Effector memory CD4-positive, alpha-beta T cell (primary cell): ENCODE data around the gene STAB2.

Experiments
- DNase-seq, 3 donors: peaks; one replicate each; pipeline ENCODE4 v3.0.0-alpha.2; 2020
- H3K27ac ChIP-seq: 2 replicates; pipeline ENCODE4 v1.7.0; 2013; ENCODE audit warnings: mild to moderate bottlenecking, low read length, moderate library complexity; ENCODE audit not compliant: insufficient read depth, poor library complexity, severe bottlenecking
- H3K27me3 ChIP-seq: replicated peaks from 2 replicates; pipeline ENCODE4 v1.7.0; 2013; ENCODE audit warnings: mild to moderate bottlenecking, low read length; ENCODE audit not compliant: insufficient read depth, control insufficient read depth, poor library complexity, severe bottlenecking
- H3K36me3 ChIP-seq: 2 replicates; pipeline ENCODE4 v1.7.0; 2013; ENCODE audit warnings: mild to moderate bottlenecking, low read length, moderate library complexity; ENCODE audit not compliant: control insufficient read depth, insufficient read depth
- H3K4me1 ChIP-seq: 2 replicates; pipeline ENCODE4 v1.7.0; 2013; ENCODE audit warnings: low read length, mild to moderate bottlenecking; ENCODE audit not compliant: control insufficient read depth, insufficient read depth, poor library complexity, severe bottlenecking
- H3K4me3 ChIP-seq: 2 replicates; pipeline ENCODE4 v1.7.0; 2013; ENCODE audit warnings: low read length, low read depth, mild to moderate bottlenecking; ENCODE audit not compliant: insufficient read depth, poor library complexity, severe bottlenecking
- H3K9me3 ChIP-seq: 2 replicates; pipeline ENCODE4 v1.7.0; 2013; ENCODE audit warnings: mild to moderate bottlenecking, low read length, moderate library complexity; ENCODE audit not compliant: control insufficient read depth

Gene STAB2

GRCh38 chr12:103780093-103780440 is 193.0 kb downstream of the STAB2 start:
- Histone ChIP-seq H3K9me3 (no peaks in the 10 kb centered on the region), H3K4me1 (no peaks in the 10 kb centered on the region), H3K4me3 (no peak overlapping the region), H3K27ac (no peak overlapping the region), H3K36me3 (peaks cover 10% of the 10 kb centered on the region), H3K27me3 (no peaks in the 10 kb centered on the region)
- DNase-seq = no peak

GRCh38 chr12:103780992-103781391 is 193.9 kb downstream of the STAB2 start:
- Histone ChIP-seq H3K36me3 (peaks cover 10% of the 10 kb centered on the region), H3K4me3 (no peak overlapping the region), H3K9me3 (no peaks in the 10 kb centered on the region), H3K27ac (no peak overlapping the region), H3K4me1 (no peaks in the 10 kb centered on the region), H3K27me3 (no peaks in the 10 kb centered on the region)
- no peak for DNase-seq

GRCh38 chr12:103782399-103782798 is 195.3 kb downstream of the STAB2 start:
- Histone ChIP-seq H3K27ac (no peak overlapping the region), H3K9me3 (no peaks in the 10 kb centered on the region), H3K36me3 (peaks cover 5% of the 10 kb centered on the region), H3K4me3 (no peak overlapping the region), H3K4me1 (no peaks in the 10 kb centered on the region), H3K27me3 (no peaks in the 10 kb centered on the region)
- no peak for DNase-seq

DNA sequence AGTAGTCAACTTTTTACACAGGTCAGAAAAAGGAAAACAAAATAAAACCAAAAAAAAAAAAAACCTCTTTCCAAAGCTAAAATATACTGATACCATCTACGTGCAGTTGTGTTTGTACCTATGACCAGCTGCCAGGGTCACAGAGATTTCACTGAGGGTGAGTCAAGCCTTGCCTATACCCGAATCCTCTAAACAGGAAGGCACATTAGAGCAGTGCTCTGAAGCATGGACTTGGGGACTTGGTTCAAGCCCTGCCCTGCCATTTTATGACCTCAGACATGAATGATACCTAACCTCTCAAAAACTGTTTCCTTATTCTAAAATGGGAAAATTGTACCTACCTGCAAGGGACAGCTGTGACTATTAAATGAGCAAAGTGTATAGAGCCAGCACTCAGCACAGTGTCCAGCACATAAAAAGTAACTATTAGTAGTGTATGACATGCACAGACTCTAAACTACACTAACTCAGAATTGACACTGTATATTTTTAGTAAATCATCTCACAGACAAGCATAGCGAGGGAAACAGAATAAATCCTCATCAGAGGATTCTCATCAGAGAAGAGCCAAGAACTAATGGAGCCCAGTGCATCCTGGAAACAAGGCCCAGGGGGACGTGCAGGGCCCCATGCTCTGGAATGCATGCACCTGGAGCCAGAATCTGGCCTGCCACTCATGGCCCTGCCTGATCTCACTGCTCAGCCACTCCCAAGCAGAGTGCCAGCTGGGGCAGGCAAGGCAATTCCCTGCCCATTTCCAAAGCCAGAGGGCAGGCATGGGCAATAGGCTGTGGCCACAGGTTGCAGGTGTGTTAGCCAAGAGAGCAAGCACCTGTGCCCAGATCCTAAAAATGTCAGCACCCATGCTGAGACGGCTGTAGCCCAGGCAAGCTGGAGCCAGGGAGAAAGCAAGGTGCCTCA is 196.9 kb downstream of the STAB2 start:
- H3K36me3 ChIP-seq = peaks cover 5% of the 10 kb centered on the region
- no peak overlapping the region for H3K27ac ChIP-seq

GRCh38 chr12:103785243-103786031 is 198.4 kb downstream of the STAB2 start:
- H3K4me1 ChIP-seq = no peaks in the 10 kb centered on the region
- no peaks in the 10 kb centered on the region for H3K9me3 ChIP-seq
- H3K36me3 ChIP-seq = no peaks in the 10 kb centered on the region
- DNase-seq = no peak
- no peak overlapping the region for H3K4me3 ChIP-seq
- no peaks in the 10 kb centered on the region for H3K27me3 ChIP-seq
- H3K27ac ChIP-seq = no peak overlapping the region

More for the DNA sequence above, 196.9 kb downstream of the STAB2 start:
- Histone ChIP-seq H3K27me3 (no peaks in the 10 kb centered on the region), H3K9me3 (no peaks in the 10 kb centered on the region), H3K4me3 (no peak overlapping the region), H3K4me1 (no peaks in the 10 kb centered on the region)
- no peak for DNase-seq

GRCh38 chr12:103786201-103786600 is 199.1 kb downstream of the STAB2 start:
- no peaks in the 10 kb centered on the region for H3K27me3 ChIP-seq
- DNase-seq = no peak
- H3K9me3 ChIP-seq = no peaks in the 10 kb centered on the region
- no peak overlapping the region for H3K4me3 ChIP-seq
- no peaks in the 10 kb centered on the region for H3K36me3 ChIP-seq
- H3K27ac ChIP-seq = no peak overlapping the region
- H3K4me1 ChIP-seq = no peaks in the 10 kb centered on the region

- Histone ChIP-seq H3K4me3 (no peak overlapping the region), H3K9me3 (no peaks in the 10 kb centered on the region), H3K36me3 (no peaks in the 10 kb centered on the region), H3K27ac (no peak overlapping the region), H3K4me1 (no peaks in the 10 kb centered on the region), H3K27me3 (no peaks in the 10 kb centered on the region)
- DNase-seq = no peak
Measured at GRCh38 chr12:103791350-103791920, 204.4 kb downstream of the STAB2 start.

GRCh38 chr12:103793046-103793445 is 206.0 kb downstream of the STAB2 start:
- Histone ChIP-seq H3K4me1 (no peaks in the 10 kb centered on the region), H3K36me3 (no peaks in the 10 kb centered on the region), H3K4me3 (no peak overlapping the region), H3K27ac (no peak overlapping the region), H3K9me3 (no peaks in the 10 kb centered on the region), H3K27me3 (no peaks in the 10 kb centered on the region)
- no peak for DNase-seq

GRCh38 chr12:103793512-103794045 is 206.5 kb downstream of the STAB2 start:
- H3K4me1 ChIP-seq = no peaks in the 10 kb centered on the region
- no peak overlapping the region for H3K4me3 ChIP-seq
- no peaks in the 10 kb centered on the region for H3K27me3 ChIP-seq
- DNase-seq = no peak
- no peaks in the 10 kb centered on the region for H3K36me3 ChIP-seq
- H3K9me3 ChIP-seq = no peaks in the 10 kb centered on the region
- H3K27ac ChIP-seq = no peak overlapping the region
